Measurements from ENCODE around the gene FAM78A.

FAM78A gene, protein sequence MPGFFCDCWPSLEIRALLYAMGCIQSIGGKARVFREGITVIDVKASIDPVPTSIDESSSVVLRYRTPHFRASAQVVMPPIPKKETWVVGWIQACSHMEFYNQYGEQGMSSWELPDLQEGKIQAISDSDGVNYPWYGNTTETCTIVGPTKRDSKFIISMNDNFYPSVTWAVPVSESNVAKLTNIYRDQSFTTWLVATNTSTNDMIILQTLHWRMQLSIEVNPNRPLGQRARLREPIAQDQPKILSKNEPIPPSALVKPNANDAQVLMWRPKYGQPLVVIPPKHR

GRCh38 chr9:131276094-131276888 lies at the start of gene FAM78A:
Gene FAM78A (minus strand): TSS chr9:131276510. CDS start chr9:131276179, 331 bp downstream.
- DNase-seq = no peak

DNA sequence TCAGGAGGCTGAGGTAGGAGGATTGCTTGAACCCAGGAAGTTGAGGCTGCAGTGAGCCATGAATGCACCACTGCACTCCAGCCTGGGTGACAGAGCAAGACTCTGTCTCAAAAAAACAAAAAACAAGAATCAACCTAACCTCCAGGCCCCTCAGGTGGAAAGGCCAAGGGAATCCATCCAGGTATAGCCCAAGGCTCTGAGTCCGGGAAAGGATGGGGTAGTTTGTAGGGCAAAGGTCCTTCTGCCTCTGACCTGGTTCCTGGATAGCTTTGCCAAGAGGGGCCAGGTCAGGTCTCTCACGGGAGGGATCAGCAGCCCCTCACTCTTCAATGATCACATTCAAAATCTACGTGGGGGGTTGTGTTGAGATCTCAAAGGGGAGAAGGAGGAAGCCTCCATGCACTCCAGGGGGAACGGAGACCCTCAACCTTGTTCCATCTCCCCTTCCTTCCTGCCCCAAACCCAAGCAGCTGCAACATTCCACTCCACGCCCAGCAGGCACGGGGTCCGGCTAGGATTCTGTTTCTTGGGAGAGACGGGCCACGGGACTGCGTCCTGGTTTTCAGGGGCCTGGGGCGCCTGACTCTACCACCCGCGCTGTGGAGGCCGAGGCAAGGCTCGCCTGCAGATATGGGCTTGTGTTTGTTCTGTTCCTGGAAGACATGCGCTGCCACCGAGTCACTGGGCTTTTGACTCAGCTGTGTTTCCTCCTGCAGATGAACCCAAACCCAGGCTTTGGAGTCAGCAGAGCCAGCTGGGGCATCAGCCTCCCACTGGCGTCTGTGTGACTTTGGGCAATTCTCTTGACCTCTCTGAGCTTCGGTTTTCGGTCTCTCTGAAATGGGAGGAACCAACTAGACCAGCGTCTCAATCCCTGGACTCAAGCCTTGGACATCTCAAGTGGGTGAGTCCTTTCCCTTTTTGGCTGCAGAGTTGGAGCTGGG lies 48.7 kb upstream of the FAM78A start:
- DNase-seq = no peak

DNA sequence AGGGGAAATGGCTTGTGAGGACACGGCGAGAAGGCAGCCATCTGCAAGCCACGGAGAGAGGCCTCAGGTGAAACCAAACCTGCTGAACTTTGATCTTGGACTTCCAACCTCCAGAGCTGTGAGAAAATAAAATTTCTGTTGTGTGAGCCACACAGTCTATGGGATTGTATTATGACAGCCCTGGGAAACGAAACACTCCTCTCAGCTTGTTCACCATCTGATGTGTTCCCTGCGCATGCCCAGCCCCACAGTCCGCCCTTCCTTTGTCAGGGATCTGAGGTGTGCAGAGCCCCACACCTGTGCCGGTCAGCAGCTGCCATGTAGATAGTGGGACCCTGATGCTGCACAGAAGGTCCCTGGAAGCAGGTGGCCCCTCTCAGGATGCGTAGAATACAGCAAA lies 47.3 kb upstream of the FAM78A start:
- DNase-seq = no peak

GRCh38 chr9:131320031-131320685 lies 43.8 kb upstream of the FAM78A start:
- DNase-seq = no peak

- DNase-seq = no peak
These were observed 43.2 kb upstream of the FAM78A start for GRCh38 chr9:131319486-131319885.

DNA sequence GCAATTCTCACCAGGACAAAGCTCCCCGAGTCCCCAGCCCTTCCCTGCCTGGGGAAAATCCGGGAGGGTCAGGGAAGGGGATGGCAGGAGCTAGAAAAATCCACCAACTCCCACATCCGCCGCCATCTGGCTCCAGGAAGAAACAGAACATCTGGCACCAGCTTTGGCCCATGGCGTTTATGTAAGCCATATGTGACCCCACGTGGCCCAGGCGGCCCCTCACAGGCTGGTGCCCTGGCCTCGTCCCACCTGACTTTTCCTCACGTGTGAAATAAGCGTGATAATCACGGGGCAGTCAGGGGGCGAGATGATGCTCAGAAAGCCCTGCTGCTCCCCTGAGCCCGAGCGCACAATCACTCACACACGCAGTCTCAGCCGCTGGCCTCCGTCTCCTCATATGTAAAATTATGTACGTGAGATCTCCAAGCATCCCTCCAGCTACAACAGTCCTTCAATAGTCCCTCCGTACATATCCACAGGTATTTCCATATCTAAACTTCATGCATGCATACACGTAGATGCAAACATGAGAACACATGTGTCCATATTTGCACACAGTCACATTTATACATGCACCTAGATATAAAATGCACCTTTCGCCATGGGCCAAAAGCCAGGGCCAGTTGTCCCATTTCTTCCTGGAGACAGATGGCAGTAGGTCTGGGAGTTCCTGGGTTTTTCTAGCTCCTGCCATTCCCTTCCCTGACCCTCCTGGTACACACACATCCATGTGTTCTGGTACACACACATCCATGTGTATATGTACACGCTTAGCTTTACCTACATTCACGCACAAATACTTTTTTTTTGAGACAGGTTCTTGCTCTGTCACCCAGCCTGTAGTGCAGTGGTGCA lies 42.1 kb upstream of the FAM78A start:
- DNase-seq = no peak

DNA sequence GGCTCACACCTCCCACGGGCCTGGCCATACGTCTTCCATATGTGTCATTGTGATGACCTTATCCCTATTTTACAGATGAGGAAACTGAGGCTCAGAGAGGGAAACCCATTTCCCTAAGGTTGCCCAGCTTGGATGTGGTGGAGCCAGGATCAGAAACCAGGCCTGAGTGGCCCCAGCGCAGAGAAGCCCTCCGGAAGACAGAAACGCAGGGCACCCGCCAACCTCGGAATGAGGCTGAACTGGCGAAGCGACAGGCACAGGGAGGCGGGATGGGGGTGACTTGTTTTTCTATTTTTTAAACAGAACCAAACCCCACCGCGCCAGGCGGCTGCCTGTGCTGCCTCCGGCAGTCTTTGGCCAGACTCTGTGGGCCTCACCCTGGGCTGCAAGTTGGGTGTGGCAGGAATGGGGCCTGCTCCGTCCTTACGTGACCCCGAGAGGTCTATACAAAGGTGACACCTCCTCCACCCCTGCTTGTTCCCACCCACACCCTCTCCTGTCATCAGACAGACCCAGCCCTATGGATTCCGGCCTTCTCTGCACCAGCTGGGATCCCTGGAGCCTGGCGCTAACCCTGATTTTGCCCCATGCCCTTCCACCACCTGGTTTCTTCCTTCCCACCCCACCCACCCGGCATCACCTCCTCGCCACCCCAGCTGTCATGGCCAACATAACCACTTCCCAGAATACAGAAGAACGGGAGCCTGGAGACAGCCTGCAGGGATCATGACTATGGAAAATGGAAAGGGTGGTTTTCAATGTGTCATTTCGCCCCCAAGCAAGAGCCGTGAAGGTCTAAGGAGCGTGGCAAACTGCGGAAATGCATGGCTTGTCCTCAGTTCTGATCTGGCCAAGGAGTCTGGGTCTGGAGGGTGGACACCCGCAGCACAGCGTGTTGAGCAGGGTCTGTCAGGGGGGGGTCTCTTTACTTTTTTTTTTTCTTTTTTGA lies 36.8 kb upstream of the FAM78A start:
- no peak for DNase-seq

DNA sequence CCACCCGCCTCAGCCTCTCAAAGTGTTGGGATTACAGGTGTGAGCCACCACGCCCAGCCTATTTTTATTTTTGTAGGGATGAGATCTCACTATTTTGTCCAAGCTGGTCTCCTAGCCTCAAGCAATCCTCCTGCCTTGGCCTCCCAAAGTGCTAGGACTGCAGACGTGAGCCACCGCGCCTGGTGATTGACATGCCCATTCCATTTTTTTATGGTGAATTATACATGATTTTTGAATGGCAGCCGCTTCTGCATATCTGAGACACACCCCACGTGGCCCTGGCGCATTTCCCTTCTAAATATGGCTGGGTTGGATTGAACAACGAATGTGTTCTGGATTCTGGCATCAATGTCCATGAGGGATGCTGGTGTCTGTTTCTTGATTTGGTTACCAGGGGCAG lies 35.9 kb upstream of the FAM78A start:
- DNase-seq = no peak

DNA sequence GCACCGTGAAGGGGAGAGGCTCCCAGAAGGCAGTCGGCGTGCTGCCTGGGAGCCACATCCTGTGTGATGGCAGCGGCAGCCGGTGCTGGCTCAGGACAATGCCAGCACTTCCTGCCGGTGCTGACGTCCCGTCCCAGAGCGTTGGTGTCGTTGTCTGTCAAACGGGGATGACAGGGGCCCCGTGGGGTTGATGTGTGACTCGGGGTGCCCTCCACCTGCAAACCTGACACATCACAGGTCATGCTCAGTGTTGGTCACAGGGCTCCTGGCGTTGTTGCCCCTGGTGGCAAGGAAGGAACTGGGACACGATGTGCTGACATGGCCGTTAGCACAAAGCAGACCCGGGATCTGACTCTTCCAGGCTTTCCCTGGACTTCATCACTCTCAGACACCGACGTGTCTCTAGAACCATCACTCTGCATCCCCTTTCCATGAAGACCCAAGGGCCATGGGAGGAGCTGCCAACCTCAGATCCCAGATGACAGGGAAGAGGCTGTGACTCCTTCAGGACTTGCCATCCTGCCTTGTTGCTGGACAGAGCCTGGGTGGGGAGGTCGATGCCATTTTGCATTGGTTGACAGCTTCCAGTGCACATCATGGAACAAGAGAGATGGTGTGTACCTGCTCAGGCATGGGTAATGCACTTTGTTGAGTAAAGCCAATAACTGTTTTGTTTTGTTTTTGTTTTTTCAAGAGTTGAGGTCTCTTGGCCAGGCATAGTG lies 34.7 kb upstream of the FAM78A start:
- DNase-seq = peak; percentile 28

DNA sequence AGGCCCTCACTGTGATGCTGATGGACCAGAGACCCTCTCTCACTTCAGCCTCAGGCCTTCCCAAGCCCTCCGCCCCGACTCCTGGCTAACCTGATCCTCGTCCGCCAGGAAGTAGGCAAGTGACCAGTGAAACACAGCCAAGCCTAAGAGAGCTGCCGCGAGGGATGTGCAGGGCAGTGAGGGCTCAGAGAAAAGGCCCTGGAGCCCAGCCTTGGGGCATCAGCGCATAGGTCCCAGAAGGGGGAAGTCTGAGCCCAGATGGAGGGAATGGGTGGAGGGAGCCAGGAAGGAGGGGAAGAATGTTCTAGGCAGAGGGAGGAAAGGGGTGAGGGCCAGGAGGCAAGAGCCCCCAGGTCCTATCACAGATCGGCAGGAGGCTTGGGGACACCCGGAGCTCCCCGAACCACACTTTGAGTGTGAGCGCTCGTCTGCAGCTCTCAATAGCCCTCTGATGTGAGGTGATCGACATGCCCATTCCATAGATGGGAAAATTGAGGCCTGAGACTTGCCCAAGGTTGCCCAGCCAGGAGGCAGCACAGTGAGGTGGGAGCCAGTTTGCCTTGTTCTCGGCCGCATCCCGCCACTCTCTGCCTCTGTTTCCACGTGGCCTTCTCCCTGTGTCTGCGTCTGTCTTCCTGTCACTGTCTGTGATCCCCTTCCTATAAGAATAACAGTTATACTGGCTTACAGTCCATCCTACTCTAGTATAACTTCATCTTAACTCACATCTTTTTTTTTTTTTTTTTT lies 33.4 kb upstream of the FAM78A start:
- DNase-seq = no peak

DNA sequence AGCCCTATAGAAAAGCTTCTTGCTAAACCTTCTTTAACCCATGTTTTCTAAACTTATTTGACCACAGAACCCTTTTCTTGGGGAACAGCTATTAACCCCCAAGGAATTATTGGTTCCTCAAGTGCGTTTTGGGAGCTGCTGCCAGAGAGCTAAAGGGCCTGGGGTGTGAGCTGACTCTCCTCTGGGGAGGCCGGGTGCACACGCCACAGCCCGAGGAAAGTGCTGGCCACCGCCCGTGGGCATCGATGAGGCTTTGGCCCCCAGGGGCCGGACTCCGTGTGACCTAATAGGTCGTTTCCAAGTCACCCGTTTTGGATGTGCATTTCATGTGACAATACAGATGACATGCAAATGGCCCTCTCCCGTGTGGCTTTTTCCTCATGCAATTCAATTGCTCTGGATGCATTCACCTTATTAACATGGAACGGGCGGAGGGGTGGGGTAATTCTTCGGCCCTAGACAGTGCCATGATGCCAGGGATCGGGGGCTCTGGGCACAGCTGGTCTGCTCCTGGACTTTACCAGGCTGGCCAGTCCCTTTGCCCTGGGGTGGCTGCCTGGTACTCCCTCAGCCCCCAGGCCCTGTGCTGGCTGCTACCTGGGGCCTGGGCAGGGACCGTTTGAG lies 32.7 kb upstream of the FAM78A start:
- DNase-seq = no peak

DNA sequence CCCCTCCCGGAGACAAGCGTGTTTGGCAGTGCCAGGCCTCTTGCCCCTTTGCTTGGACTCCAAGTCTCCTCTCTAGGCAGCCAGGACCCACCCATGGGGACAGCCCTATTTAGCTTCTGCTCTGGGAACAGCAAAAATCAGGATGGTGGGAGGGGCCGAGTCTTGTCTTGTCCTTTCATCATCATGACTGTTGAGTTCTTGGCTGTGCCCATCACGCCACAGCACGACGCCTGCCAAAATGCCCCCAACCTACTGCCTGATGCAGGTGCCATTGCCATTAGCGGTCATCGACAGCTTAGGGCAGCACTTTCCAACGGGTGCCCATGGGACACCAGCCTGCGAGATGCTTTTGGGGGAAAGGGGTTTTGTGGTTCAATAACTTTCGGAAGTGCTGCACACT lies 32.1 kb upstream of the FAM78A start:
- DNase-seq = no peak

DNA sequence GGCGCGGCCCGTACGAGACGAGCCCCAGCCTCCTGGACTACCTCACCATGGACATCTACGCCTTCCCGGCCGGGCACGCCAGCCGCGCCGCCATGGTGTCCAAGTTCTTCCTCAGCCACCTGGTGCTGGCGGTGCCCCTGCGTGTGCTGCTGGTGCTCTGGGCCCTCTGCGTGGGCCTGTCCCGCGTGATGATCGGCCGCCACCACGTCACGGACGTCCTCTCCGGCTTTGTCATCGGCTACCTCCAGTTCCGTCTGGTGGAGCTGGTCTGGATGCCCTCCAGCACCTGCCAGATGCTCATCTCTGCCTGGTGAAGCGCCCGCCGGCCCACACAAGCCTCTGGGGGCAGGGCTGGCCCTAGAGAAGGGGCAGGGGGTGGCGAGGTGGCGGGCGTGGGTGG lies 31.7 kb upstream of the FAM78A start:
- no peak for DNase-seq

GRCh38 chr9:131306397-131307004 lies 30.2 kb upstream of the FAM78A start:
- no peak for DNase-seq

GRCh38 chr9:131304676-131305355 lies 28.5 kb upstream of the FAM78A start:
- DNase-seq = no peak

- DNase-seq = no peak
These were observed 27.3 kb upstream of the FAM78A start for GRCh38 chr9:131303381-131304321.
